Prostate gland (tissue), 2 donors: ENCODE data around the gene TRH.
"Not testable (repeated sequence)": the region's sequence is repeated elsewhere in the genome, so short reads cannot be mapped to it uniquely, and the experiment has no call there.

Source experiments
- POLR2AphosphoS5 ChIP-seq: sonication (generic); formaldehyde crosslinking; IDR thresholded peaks from one replicate; pipeline ENCODE4 v1.6.1; 2017; ENCODE audit warnings: antibody characterized with exemption
- TF ChIP-seq, protein P1 (sequence below), 4 experiments: fragments of 200-600 bp in 2 of 4; fragments of 450-650 bp in 2 of 4; sonication (generic) in 2 of 4; IDR thresholded peaks; 1 replicate in 3 of 4; 2 replicates in 1 of 4; pipeline ENCODE4 v1.5.1; 2016 to 2019; ENCODE audit warnings: antibody characterized with exemption in 4 of 4, mild to moderate bottlenecking in 2 of 4, moderate library complexity in 2 of 4

- TF ChIP-seq, protein P1, sequence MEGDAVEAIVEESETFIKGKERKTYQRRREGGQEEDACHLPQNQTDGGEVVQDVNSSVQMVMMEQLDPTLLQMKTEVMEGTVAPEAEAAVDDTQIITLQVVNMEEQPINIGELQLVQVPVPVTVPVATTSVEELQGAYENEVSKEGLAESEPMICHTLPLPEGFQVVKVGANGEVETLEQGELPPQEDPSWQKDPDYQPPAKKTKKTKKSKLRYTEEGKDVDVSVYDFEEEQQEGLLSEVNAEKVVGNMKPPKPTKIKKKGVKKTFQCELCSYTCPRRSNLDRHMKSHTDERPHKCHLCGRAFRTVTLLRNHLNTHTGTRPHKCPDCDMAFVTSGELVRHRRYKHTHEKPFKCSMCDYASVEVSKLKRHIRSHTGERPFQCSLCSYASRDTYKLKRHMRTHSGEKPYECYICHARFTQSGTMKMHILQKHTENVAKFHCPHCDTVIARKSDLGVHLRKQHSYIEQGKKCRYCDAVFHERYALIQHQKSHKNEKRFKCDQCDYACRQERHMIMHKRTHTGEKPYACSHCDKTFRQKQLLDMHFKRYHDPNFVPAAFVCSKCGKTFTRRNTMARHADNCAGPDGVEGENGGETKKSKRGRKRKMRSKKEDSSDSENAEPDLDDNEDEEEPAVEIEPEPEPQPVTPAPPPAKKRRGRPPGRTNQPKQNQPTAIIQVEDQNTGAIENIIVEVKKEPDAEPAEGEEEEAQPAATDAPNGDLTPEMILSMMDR (IDR thresholded peaks at IDR 0.05): peak; percentile 55 to 92 (median 70)
- TF ChIP-seq POLR2AphosphoS5: not testable (repeated sequence)
Observed at GRCh38 chr3:130002666-130003598, 28.4 kb downstream of the TRH start.
